IPS-NIHi7 (cell line): ENCODE data around the gene HMGB3.
"Not testable (repeated sequence)": the region's sequence is repeated elsewhere in the genome, so short reads cannot be mapped to it uniquely, and the experiment has no call there.

Experiments
- DNase-seq: peaks from one replicate; pipeline ENCODE4 v3.0.0; 2012; ENCODE audit warnings: mixed read lengths; ENCODE audit errors: extremely low spot score

HMGB3 gene

GRCh38 chrX:150977411-150978162, 5.5 kb upstream of the HMGB3 start:
- DNase-seq = no peak

GRCh38 chrX:150980186-150980585, 2.9 kb upstream of the HMGB3 start:
- no peak for DNase-seq

GRCh38 chrX:150980711-150981110, 2.4 kb upstream of the HMGB3 start:
- DNase-seq = no peak

DNA sequence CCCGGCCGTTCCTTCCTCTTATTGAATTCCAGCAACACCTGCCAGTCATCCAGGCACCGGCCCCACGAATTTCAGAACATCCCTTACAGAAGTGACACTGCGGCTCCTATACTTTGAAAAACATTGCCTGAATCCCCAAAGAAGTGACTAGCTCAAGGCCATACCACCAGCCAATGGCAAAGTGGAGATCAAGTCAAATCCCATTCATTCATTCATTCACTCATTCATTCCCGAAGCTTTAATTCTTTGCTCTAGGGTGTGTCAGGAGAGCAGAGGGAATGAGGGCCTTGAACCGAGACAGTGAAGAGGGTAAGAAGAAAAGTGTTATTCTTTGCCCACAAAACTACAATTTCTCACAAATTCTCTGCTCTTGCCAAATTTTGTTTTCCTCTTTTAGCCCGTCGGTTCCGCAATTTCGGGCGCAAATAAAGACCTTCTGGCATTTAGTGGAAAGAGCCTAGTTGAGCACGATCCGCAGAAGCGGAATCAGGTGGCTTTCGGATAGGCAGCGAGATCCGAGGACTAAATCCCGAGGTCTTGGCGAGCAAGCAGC, 824 bp upstream of the HMGB3 start:
- DNase-seq = no peak

- no peak for DNase-seq
Measured at GRCh38 chrX:150983521-150984168, 510 bp downstream of the HMGB3 start.

- DNase-seq = no peak
Measured at GRCh38 chrX:150984169-150984824, 1.2 kb downstream of the HMGB3 start.

- DNase-seq = not testable (repeated sequence)
Measured at GRCh38 chrX:150987687-150988086, 4.6 kb downstream of the HMGB3 start.

DNA sequence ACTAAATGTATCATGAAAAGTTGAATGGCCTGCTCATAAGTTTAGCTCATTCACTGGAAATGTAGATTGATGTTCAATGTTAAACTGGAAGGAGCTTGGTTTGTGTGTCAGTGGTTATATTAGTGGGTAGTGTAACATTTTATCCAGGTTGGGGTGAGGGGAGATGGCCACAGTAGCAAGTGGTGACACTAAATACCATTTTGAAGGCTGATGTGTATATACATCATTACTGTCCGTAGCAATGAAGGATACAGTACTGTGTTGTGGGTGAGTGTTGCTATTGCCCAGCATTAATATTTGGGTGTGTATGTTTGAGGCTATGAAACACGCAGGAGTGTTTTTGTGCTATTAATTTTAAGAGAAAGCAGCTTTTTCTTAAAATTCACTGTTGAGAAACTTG, 6.3 kb downstream of the HMGB3 start:
- no peak for DNase-seq

GRCh38 chrX:150990910-150991309, 7.8 kb downstream of the HMGB3 start:
- DNase-seq = no peak

GRCh38 chrX:151000861-151001331, 17.8 kb downstream of the HMGB3 start:
- DNase-seq = no peak

DNA sequence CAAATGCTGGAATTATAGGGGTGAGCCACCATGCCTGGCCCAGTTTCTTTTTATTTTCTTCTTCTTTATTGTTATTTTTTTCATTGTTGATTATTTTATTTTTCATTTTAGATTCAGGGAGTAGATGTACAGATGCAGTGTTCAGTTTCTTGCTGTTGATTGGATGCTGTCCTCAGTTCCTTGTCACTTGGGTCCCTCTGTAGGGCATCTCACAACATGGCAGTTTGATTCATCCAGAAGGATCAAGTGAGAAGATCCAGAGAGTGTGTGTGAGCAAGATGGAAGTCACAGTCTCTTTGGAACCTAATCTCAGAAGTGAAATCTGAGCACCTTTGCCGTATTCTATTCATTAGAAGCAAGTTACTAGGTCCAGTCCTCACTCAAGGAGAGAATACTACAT, 20.9 kb downstream of the HMGB3 start:
- no peak for DNase-seq

- DNase-seq = no peak
Measured at GRCh38 chrX:151006410-151007109, 23.4 kb downstream of the HMGB3 start.

DNA sequence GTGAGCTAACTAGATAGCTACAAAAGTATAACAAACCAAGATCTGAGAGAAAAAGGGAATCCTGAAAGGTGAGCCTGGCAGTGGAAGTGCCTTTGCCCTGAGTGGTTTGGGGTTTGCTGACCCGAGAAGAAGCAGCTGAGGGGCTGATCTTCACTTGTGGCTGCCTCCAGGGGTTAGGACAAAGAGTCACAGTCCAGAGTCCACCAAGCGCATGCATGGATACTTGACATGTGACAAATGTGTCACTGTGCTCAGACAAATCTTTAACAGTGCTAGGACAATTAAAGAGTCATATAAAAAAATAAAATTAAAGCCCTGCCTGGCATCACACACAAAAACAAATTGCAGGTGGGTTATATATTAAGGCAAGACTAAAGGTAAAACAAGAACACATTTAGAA, 26.4 kb downstream of the HMGB3 start:
- DNase-seq = no peak

DNA sequence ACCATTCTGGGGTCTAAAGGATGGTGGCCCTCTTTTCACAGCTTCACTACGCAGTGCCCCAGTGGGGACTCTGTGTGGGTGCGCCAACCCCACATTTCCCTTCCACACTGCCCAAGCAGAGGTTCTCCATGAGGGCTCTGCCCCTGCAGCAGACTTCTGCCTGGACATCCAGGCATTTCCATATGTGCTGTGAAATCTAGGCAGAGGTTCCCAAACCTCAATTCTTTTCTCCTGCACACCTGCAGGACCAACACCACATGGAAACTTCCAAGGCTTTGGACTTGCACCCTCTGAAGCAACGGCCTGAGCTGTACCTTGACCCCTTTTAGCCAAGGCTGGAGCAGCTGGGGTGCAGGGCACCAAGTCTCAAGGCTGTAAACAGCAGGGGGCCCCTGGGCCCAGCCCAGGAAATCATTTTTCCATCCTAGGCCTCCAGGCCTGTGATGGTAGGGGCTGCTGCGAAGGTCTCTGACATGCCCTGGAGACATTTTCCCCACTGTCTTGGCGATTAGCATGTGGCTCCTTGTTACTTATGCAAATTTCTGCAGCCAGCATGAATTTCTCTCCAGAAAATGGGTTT, 30.1 kb downstream of the HMGB3 start:
- DNase-seq = no peak

- no peak for DNase-seq
Measured at GRCh38 chrX:151015684-151016083, 32.5 kb downstream of the HMGB3 start.

GRCh38 chrX:151019856-151020255, 36.7 kb downstream of the HMGB3 start:
- no peak for DNase-seq

DNA sequence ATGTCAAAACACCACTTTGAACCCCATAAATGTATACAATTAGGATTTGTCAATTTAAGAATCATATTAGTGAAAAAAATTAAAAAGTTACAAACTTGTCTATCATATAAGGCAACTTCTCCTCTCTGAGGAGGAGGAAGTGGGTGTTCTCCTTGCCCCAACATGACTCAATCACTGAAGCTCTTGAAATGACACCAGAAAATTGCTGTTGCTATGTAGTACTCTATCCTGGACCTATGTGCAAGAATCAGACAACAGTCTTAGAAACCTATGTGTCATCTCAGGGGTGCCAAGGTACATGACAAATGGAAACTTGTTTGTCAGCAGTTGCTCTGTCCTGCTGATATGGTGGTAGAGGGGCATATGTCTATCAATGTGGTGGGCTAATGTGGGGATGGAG, 47.7 kb downstream of the HMGB3 start:
- no peak for DNase-seq

- DNase-seq = no peak
Measured at GRCh38 chrX:151031391-151031975, 48.3 kb downstream of the HMGB3 start.

- DNase-seq = no peak
Measured at GRCh38 chrX:151039351-151039750, 56.2 kb downstream of the HMGB3 start.
